ENCODE results near the gene OR4F6.
"Not testable (repeated sequence)": the region's sequence is repeated elsewhere in the genome, so short reads cannot be mapped to it uniquely, and the experiment has no call there.

Gene OR4F6, protein sequence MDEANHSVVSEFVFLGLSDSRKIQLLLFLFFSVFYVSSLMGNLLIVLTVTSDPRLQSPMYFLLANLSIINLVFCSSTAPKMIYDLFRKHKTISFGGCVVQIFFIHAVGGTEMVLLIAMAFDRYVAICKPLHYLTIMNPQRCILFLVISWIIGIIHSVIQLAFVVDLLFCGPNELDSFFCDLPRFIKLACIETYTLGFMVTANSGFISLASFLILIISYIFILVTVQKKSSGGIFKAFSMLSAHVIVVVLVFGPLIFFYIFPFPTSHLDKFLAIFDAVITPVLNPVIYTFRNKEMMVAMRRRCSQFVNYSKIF

GRCh38 chr15:101803209-101803608 lies at the start of gene OR4F6:
OR4F6 (plus strand) TSS chr15:101803509; CDS start chr15:101805720, 2,211 bp downstream.
- H3K4me3 ChIP-seq (ENCODE audit: low read depth, low read length): no peak within 1 kb of the TSS
- TF ChIP-seq, protein P1, sequence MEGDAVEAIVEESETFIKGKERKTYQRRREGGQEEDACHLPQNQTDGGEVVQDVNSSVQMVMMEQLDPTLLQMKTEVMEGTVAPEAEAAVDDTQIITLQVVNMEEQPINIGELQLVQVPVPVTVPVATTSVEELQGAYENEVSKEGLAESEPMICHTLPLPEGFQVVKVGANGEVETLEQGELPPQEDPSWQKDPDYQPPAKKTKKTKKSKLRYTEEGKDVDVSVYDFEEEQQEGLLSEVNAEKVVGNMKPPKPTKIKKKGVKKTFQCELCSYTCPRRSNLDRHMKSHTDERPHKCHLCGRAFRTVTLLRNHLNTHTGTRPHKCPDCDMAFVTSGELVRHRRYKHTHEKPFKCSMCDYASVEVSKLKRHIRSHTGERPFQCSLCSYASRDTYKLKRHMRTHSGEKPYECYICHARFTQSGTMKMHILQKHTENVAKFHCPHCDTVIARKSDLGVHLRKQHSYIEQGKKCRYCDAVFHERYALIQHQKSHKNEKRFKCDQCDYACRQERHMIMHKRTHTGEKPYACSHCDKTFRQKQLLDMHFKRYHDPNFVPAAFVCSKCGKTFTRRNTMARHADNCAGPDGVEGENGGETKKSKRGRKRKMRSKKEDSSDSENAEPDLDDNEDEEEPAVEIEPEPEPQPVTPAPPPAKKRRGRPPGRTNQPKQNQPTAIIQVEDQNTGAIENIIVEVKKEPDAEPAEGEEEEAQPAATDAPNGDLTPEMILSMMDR (IDR thresholded peaks at IDR 0.05; ENCODE audit: low read depth, low read length): no peak

DNA sequence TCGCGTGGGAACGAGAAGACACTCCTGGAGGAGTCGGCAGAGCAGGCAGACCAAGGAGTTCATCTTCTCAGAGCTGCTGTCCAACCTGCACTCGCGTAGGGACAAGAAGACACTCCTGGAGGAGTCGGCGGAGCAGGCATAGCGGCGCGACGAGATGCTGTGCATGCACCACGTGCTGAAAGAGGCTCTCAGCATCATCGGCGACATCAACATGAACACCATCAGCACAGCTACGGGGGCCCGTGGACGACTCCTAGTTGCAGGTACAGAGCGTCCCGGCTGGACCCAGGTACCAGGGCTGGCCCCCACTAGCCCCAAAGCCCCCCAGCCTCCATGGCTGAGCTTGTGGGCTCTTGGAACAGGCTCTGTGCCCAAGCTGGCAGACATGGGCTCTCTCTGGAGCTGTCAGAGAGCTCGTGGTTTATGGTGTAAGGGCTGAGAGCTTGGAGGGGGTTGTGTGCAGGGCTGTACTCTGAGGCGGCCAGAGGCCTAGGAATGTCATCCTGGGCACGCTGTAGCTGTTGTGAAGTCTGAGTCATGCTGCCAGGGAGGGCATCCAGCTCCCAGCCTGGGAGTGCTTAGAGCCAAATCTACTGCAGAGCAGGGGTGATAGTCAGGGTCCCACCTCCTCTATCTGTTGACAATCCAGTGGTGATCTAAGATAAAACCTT lies 38.5 kb upstream of the OR4F6 start:
- not testable (repeated sequence) for H3K4me3 ChIP-seq (ENCODE audit: low read depth, low read length)

DNA sequence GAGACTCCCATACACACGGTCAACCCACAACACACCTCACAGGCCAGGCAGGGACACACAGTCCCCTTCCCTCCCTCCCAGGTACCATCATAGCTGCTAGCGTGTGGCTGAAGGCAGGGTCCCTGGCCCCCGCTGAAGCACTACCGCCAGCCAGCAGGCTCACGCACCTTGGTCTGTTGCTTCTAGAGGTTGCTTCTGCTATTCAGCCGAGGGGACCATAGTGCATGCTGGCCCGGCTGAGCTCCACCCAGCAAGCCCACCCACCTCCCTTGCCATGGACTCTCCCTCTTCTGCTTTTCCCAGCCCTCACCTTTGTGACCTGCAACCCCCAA lies 38.0 kb upstream of the OR4F6 start:
- H3K4me3 ChIP-seq (ENCODE audit: low read depth, low read length): not testable (repeated sequence)

DNA sequence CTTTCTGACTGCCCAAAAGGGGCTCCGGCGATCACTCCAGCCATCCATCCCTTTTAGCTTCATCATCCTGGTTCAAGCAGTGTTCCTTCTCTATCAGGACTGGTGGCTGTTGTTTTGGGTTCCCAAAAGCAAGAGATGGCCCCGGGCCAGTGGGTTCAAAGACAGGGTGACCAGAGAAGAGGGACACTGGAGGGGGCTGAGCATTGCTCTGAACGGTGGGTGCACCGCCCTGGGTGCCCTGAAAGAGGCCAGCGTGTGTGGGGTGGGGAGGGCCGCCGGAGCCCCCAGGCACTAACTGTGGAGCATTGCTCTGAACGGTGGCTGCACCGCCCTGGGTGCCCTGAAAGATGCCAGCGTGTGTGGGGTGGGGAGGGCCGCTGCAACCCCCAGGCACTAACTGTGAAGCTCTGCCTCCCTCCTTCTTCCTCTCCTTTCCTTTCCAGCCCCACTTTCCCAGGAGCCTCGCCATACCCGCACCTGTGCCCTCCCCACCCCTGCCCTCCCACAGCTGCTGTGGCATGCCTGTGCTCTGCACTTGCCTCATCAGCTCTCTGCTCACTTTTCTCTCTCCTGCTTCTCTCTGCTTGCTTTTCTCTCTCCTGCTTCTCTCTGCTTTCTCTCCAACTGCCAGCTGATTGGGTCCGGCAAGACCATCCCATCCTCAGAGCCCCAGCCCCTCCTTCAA lies 37.4 kb upstream of the OR4F6 start:
- TF ChIP-seq, protein P1 (IDR thresholded peaks at IDR 0.05; ENCODE audit: low read depth, low read length): no peak
- no peak overlapping the region for H3K4me3 ChIP-seq (ENCODE audit: low read depth, low read length)

DNA sequence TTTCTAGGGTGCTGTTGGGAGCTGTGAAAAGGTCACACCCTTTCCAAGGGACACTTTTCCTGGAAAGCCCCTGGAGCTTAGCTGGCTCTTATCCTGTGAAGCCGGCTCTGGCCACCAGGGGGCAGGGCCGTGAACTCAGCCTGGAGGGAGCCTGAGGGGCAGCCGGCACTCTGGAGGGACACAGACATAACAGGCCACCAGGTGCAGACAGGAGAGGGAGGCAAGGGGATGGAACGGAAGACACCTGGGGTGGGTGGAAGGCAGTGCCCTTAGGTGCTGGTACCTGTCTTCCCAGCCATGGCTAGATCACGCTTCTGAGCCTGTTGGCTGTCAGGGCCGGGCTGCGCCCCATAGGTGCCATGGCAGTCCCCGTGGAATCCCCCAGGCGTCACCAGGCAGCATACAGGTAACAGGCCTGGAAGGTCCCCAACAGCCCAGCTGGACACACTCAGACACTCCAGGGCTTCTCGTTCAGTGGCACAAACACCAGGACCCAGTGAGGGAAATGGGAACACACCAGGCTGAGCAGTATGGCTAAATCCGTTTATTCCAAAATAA lies 36.1 kb upstream of the OR4F6 start:
- H3K4me3 ChIP-seq (ENCODE audit: low read depth, low read length): not testable (repeated sequence)

GRCh38 chr15:101772921-101773320 lies 30.4 kb upstream of the OR4F6 start:
- H3K4me3 ChIP-seq (ENCODE audit: low read depth, low read length): no peak overlapping the region
- TF ChIP-seq, protein P1 (IDR thresholded peaks at IDR 0.05; ENCODE audit: low read depth, low read length): no peak

DNA sequence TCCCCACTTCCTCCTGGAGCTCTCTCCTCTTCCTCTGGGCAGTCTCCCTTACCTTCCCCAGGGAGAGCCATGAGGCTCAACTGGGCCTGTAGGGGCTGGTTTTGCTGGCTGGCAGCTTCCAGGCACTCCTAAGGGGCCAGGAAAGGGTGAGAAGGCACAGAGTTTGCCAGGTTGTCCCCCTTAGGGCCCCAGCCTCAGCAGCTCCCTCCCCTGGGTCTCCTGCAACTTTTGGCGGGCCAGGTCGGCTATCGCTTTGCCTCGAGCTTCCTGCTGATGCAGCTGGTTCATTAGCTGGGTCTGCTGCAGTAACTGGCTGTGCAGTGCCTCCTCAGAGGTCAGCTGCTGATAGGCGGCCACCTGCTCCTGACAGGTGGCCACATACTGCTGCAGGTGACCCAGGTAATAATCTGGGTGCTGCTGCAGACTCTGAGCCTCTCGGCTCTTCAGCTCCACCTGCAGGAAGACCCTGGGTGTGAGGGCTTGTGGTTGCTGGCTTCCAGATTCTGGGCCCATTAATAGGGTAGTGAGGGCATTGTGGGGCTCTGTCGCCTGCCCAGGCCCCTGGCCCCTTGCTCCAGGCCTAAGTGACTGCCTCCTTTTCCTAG lies 29.7 kb upstream of the OR4F6 start:
- no peak overlapping the region for H3K4me3 ChIP-seq (ENCODE audit: low read depth, low read length)
- TF ChIP-seq, protein P1 (IDR thresholded peaks at IDR 0.05; ENCODE audit: low read depth, low read length): 0 out of 2 replicates have a peak, but pooled peaks have one; percentile 12

DNA sequence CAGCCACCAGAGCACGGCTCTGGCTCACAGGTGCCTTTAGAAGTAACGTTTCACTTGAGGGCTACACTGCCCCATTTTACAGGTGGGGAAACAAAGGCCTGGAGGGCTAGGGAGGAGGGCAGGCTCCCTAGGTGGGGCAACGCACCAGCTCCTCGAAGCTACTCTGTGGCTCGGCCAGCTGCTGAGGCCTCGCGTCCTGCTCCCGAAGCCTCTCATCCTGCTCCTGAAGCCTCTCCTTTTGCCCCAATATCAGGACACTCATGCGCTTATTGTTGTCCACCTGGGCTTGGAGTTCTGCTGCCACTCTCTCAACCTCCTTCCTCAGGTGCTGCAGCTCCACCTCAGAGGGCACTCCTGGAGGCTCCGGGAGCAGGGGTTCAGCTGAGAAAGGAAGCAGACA lies 28.2 kb upstream of the OR4F6 start:
- TF ChIP-seq, protein P1 (IDR thresholded peaks at IDR 0.05; ENCODE audit: low read depth, low read length): no peak
- no peak overlapping the region for H3K4me3 ChIP-seq (ENCODE audit: low read depth, low read length)

- H3K4me3 ChIP-seq (ENCODE audit: low read depth, low read length): not testable (repeated sequence)
These were observed 24.7 kb upstream of the OR4F6 start for GRCh38 chr15:101778576-101778975.

- not testable (repeated sequence) for H3K4me3 ChIP-seq (ENCODE audit: low read depth, low read length)
These were observed 23.1 kb upstream of the OR4F6 start for GRCh38 chr15:101780225-101780624.

All from WI38 (cell line).